Gastroesophageal sphincter (tissue), 3 donors: ENCODE measurements around the gene KCNA10.

Experiments used
- EP300 ChIP-seq: sonication (generic); formaldehyde crosslinking; IDR thresholded peaks from one replicate; pipeline ENCODE4 v1.6.1; 2017; ENCODE audit warnings: antibody characterized with exemption, mild to moderate bottlenecking
- POLR2A ChIP-seq, 2 donors: fragments of 450-650 bp; IDR thresholded peaks; one replicate each; pipeline ENCODE4 v1.6.1; 2017; ENCODE audit warnings: antibody characterized with exemption in 2 of 2, mild to moderate bottlenecking in 2 of 2, moderate library complexity in 1 of 2
- TF ChIP-seq, protein P1 (sequence below), 4 experiments: fragments of 200-600 bp in 2 of 4; fragments of 450-650 bp in 2 of 4; sonication (generic) in 1 of 4; IDR thresholded peaks; one replicate each; pipeline ENCODE4 v1.5.1; 2017 to 2019; ENCODE audit warnings: antibody characterized with exemption in 4 of 4, mild to moderate bottlenecking in 2 of 4, moderate library complexity in 2 of 4

DNA sequence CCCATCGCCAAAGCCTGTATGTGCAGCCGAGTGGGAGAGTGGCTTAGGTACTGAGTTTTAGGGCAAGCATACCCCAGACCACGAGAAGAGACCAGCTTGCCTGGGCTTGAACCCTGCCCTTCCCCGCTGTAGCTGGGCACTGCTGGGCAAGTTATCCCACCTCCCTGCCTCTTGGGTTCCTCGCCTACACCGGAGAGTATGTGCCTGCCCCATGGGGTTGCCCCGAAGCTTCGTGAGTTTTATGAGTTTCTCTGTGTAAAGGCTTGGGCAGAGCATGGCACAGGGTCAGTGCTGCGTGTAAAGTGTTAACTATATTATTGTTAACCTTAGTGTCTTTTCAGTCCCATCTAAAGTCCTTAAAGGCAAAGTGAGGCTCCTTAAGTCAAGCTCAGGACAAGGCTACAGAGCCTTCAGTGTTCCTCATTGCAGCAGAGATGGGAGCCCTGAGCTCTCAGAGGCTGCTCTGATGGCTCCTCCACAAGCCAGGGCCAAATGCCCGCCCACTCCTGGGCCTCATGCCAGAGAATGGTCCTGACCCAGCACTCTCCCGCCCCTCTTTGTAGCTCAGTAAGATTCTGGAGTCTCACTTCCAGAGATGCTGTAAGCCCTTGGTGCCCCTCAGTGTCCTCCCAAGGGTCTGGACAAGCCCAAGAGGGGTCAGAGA, 37.0 kb upstream of the KCNA10 start:
- TF ChIP-seq EP300 (no peak), POLR2A (IDR thresholded peaks at IDR 0.05) (no peak)
- TF ChIP-seq, protein P1, sequence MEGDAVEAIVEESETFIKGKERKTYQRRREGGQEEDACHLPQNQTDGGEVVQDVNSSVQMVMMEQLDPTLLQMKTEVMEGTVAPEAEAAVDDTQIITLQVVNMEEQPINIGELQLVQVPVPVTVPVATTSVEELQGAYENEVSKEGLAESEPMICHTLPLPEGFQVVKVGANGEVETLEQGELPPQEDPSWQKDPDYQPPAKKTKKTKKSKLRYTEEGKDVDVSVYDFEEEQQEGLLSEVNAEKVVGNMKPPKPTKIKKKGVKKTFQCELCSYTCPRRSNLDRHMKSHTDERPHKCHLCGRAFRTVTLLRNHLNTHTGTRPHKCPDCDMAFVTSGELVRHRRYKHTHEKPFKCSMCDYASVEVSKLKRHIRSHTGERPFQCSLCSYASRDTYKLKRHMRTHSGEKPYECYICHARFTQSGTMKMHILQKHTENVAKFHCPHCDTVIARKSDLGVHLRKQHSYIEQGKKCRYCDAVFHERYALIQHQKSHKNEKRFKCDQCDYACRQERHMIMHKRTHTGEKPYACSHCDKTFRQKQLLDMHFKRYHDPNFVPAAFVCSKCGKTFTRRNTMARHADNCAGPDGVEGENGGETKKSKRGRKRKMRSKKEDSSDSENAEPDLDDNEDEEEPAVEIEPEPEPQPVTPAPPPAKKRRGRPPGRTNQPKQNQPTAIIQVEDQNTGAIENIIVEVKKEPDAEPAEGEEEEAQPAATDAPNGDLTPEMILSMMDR (IDR thresholded peaks at IDR 0.05), result no peak
